HG03342 (cell line): Measurements from ENCODE around the gene CTNNBL1.

Experiments
- ATAC-seq: cut with Tn5 transposase; IDR thresholded peaks from one replicate; pipeline ENCODE4 v1.9.1; 2021; ENCODE audit warnings: mild to moderate bottlenecking, moderate library complexity; ENCODE audit not compliant: unreplicated experiment

The CTNNBL1 gene

GRCh38 chr20:37808233-37809070 is 114.6 kb downstream of the CTNNBL1 start:
- ATAC-seq = no peak

- ATAC-seq = no peak
Observed at GRCh38 chr20:37810027-37810426, 116.2 kb downstream of the CTNNBL1 start.

- no peak for ATAC-seq
Observed at GRCh38 chr20:37816003-37816402, 122.2 kb downstream of the CTNNBL1 start.

GRCh38 chr20:37816726-37817125 is 122.9 kb downstream of the CTNNBL1 start:
- no peak for ATAC-seq

GRCh38 chr20:37821696-37822095 is 127.9 kb downstream of the CTNNBL1 start:
- ATAC-seq = no peak

GRCh38 chr20:37822141-37822601 is 128.3 kb downstream of the CTNNBL1 start:
- no peak for ATAC-seq

- ATAC-seq = no peak
Observed at GRCh38 chr20:37823296-37823980, 129.6 kb downstream of the CTNNBL1 start.

- ATAC-seq = no peak
Observed at GRCh38 chr20:37827605-37828004, 133.8 kb downstream of the CTNNBL1 start.

- no peak for ATAC-seq
Observed at GRCh38 chr20:37828684-37829083, 134.9 kb downstream of the CTNNBL1 start.

GRCh38 chr20:37829128-37829527 is 135.3 kb downstream of the CTNNBL1 start:
- no peak for ATAC-seq

- ATAC-seq = no peak
Observed at GRCh38 chr20:37833221-37833896, 139.5 kb downstream of the CTNNBL1 start.

- no peak for ATAC-seq
Observed at GRCh38 chr20:37836926-37837325, 143.1 kb downstream of the CTNNBL1 start.

- ATAC-seq = no peak
Observed at GRCh38 chr20:37837924-37838323, 144.1 kb downstream of the CTNNBL1 start.

GRCh38 chr20:37838769-37839431 is 145.1 kb downstream of the CTNNBL1 start:
- ATAC-seq = no peak

- ATAC-seq = no peak
Observed at GRCh38 chr20:37839432-37839827, 145.6 kb downstream of the CTNNBL1 start.

GRCh38 chr20:37839955-37840354 is 146.1 kb downstream of the CTNNBL1 start:
- no peak for ATAC-seq

GRCh38 chr20:37841389-37841788 is 147.6 kb downstream of the CTNNBL1 start:
- no peak for ATAC-seq

- ATAC-seq = no peak
Observed at GRCh38 chr20:37841971-37842370, 148.1 kb downstream of the CTNNBL1 start.

GRCh38 chr20:37845241-37845681 is 151.4 kb downstream of the CTNNBL1 start:
- ATAC-seq = no peak

GRCh38 chr20:37845878-37846277 is 152.0 kb downstream of the CTNNBL1 start:
- ATAC-seq = no peak

- no peak for ATAC-seq
Observed at GRCh38 chr20:37846573-37846972, 152.7 kb downstream of the CTNNBL1 start.
